ENCODE results near the gene IQCE. TPM values are rescaled to one million over a fixed set of nuclear protein-coding genes. Genes with fewer than 3 reads are reported as not detected.

Gene IQCE
- total RNA-seq, 1 experiment from 2014 or later, result 0.93 TPM

- Histone ChIP-seq H3K4me2 (ENCODE audit: low read depth, low read length, poor library complexity, severe bottlenecking) (no peak overlapping the region), H3K27ac (ENCODE audit: low read length) (no peak overlapping the region), H3K9me2 (replicated peaks; ENCODE audit: insufficient read depth, low read length) (no peaks in the 10 kb centered on the region), H3K36me3 (ENCODE audit: insufficient read depth, low read length) (no peaks in the 10 kb centered on the region), H3K9ac (ENCODE audit: low read length) (no peak overlapping the region), H3K4me3 (ENCODE audit: low read length) (no peak overlapping the region), H3K79me2 (ENCODE audit: low read length) (no peaks in the 10 kb centered on the region), H2AFZ (ENCODE audit: low read length) (no peak overlapping the region), H3K27me3 (ENCODE audit: low read length) (no peaks in the 10 kb centered on the region), H4K20me1 (ENCODE audit: insufficient read depth, low read depth, low read length) (no peaks in the 10 kb centered on the region), H3K4me1 (ENCODE audit: low read length) (no peaks in the 10 kb centered on the region), H3K9me3 (ENCODE audit: low read length) (no peaks in the 10 kb centered on the region)
- no peak for DNase-seq
These were observed 55.3 kb downstream of the IQCE start for GRCh38 chr7:2613931-2614600.

DNA sequence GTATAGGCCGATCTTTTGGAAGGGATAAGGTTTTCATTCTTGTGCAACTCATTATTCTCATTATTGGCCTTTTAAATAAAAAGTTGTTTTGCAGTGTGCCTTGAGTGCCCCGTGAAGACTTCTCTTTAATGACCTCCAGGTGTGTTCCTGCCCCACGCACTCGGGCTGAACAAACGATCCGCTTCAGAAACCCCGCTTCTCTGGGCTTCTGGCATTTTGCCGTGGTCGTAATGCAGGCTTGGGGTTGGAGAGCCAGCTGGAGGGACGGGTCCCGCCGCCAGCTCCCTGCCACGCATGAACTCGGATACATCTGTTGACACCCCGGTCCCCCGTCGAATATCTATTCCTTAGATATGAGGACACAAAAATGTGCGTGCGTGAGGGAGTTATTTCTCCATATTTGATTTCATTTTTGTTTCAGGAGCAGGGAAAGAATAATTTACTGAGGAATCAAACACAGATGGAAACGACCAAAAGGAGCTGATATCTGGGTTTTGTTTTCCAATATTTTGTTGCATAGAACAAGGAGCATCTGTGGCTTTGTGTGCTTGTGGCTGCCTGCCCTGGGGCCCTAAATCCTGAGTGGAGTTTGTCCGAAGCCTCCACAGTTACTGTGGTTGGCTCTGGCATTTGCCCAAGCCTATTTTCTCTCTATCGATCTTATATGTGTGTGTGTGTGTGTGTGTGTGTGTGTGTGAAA is 56.0 kb downstream of the IQCE start:
- Histone ChIP-seq H3K9me2 (replicated peaks; ENCODE audit: insufficient read depth, low read length) (no peaks in the 10 kb centered on the region), H3K4me1 (ENCODE audit: low read length) (no peaks in the 10 kb centered on the region), H3K9ac (ENCODE audit: low read length) (no peak overlapping the region), H3K79me2 (ENCODE audit: low read length) (no peaks in the 10 kb centered on the region), H3K36me3 (ENCODE audit: insufficient read depth, low read length) (no peaks in the 10 kb centered on the region), H3K27me3 (ENCODE audit: low read length) (no peaks in the 10 kb centered on the region), H2AFZ (ENCODE audit: low read length) (no peak overlapping the region), H4K20me1 (ENCODE audit: insufficient read depth, low read depth, low read length) (no peaks in the 10 kb centered on the region), H3K4me3 (ENCODE audit: low read length) (no peak overlapping the region), H3K9me3 (ENCODE audit: low read length) (no peaks in the 10 kb centered on the region), H3K27ac (ENCODE audit: low read length) (no peak overlapping the region), H3K4me2 (ENCODE audit: low read depth, low read length, poor library complexity, severe bottlenecking) (no peak overlapping the region)
- no peak for DNase-seq

DNA sequence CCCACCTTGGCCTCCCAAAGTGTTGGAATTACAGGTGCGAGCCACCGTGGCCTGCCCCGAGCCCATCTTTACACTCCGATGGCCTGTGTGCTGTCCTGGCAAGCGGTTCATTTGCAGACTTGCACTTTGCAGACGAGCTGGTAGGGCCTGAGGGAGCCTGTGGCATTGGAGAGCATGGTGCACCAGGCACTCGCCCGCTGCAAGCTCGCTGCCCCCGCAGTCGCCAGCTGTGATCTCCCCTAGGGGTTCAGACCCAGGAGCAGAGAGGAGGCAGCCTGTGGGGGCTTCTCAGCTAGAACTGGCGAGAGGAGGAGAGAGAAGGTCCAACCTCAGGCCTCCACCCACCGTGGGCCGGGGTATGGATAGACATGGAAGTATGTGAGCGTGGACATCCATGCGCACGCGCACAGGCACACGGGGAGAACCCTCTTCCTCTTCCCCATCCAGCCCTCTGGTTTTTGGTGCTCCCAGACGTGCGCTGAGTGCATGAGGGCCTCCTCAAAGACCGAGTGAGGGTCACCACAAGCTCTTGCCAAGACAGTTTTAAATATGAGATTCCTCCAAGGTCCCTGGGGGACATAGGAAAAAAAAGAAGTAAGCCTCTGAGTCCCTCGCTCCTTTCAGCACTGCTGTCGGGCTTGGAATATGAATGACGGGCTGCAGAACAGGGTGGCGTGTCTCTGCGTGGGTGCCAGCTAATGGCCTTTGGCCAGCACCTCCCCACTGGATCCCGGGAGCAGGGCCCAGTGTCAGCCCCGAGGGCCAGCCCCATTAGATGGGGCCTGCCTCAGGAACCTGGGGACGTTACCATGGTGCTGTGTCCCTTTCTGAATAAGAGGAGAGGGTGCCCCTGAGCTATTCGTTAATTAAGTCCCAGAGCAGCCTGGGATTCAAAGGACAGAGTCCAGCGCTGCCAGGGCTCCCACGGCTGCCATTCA is 57.9 kb downstream of the IQCE start:
- Histone ChIP-seq H3K4me1 (ENCODE audit: low read length) (no peaks in the 10 kb centered on the region), H3K9me3 (ENCODE audit: low read length) (no peaks in the 10 kb centered on the region), H4K20me1 (ENCODE audit: insufficient read depth, low read depth, low read length) (no peaks in the 10 kb centered on the region), H2AFZ (ENCODE audit: low read length) (no peak overlapping the region), H3K9me2 (replicated peaks; ENCODE audit: insufficient read depth, low read length) (no peaks in the 10 kb centered on the region), H3K27me3 (ENCODE audit: low read length) (no peaks in the 10 kb centered on the region), H3K36me3 (ENCODE audit: insufficient read depth, low read length) (no peaks in the 10 kb centered on the region), H3K79me2 (ENCODE audit: low read length) (no peaks in the 10 kb centered on the region), H3K4me3 (ENCODE audit: low read length) (no peak overlapping the region), H3K4me2 (ENCODE audit: low read depth, low read length, poor library complexity, severe bottlenecking) (no peak overlapping the region), H3K9ac (ENCODE audit: low read length) (no peak overlapping the region), H3K27ac (ENCODE audit: low read length) (no peak overlapping the region)
- no peak for DNase-seq

DNA sequence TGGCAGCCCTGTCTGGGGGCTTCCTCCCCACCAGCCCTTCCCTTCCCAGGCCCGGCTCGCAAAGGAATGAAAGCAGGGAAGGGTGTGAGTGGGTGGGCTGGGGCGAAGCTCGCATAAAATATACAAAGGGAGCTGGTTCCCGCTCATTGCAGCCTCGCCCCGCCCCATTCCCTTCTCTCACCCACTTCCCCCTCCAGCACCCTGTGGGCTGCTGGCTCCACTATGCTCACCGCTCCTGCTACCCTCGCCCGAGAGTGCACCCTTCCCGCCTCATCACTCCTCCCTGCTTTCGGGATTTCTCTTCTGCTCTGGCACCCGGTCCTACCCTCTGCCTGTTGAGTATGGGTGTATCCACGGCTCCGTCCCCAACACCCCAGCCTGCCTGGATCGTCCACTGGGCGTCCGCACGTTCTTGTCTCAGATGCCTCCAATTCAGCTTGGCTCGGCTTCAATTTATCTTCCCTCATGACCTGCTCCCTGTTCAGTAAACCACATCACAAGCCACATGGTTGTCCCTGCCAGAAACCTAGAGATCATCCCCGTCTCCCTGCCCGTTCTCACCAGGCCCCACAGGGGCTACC is 58.6 kb downstream of the IQCE start:
- no peaks in the 10 kb centered on the region for H3K4me1 ChIP-seq (ENCODE audit: low read length)
- no peaks in the 10 kb centered on the region for H3K36me3 ChIP-seq (ENCODE audit: insufficient read depth, low read length)
- H2AFZ ChIP-seq (ENCODE audit: low read length), result no peak overlapping the region
- H3K4me3 ChIP-seq (ENCODE audit: low read length), result no peak overlapping the region
- DNase-seq, result no peak
- H3K9me2 ChIP-seq (replicated peaks; ENCODE audit: insufficient read depth, low read length), result no peaks in the 10 kb centered on the region
- H3K27me3 ChIP-seq (ENCODE audit: low read length), result no peaks in the 10 kb centered on the region
- H4K20me1 ChIP-seq (ENCODE audit: insufficient read depth, low read depth, low read length), result no peaks in the 10 kb centered on the region
- H3K27ac ChIP-seq (ENCODE audit: low read length), result no peak overlapping the region
- no peaks in the 10 kb centered on the region for H3K9me3 ChIP-seq (ENCODE audit: low read length)
- H3K79me2 ChIP-seq (ENCODE audit: low read length), result no peaks in the 10 kb centered on the region
- H3K9ac ChIP-seq (ENCODE audit: low read length), result no peak overlapping the region
- no peak overlapping the region for H3K4me2 ChIP-seq (ENCODE audit: low read depth, low read length, poor library complexity, severe bottlenecking)

GRCh38 chr7:2619116-2619515 is 60.3 kb downstream of the IQCE start:
- DNase-seq, result no peak
- H3K4me3 ChIP-seq (ENCODE audit: low read length), result no peak overlapping the region
- H3K27ac ChIP-seq (ENCODE audit: low read length), result no peak overlapping the region
- no peak overlapping the region for H3K4me2 ChIP-seq (ENCODE audit: low read depth, low read length, poor library complexity, severe bottlenecking)
- H3K27me3 ChIP-seq (ENCODE audit: low read length), result no peaks in the 10 kb centered on the region
- H3K9me3 ChIP-seq (ENCODE audit: low read length), result no peaks in the 10 kb centered on the region
- H2AFZ ChIP-seq (ENCODE audit: low read length), result no peak overlapping the region
- H3K36me3 ChIP-seq (ENCODE audit: insufficient read depth, low read length), result no peaks in the 10 kb centered on the region
- no peaks in the 10 kb centered on the region for H4K20me1 ChIP-seq (ENCODE audit: insufficient read depth, low read depth, low read length)
- H3K9me2 ChIP-seq (replicated peaks; ENCODE audit: insufficient read depth, low read length), result no peaks in the 10 kb centered on the region
- H3K79me2 ChIP-seq (ENCODE audit: low read length), result no peaks in the 10 kb centered on the region
- no peak overlapping the region for H3K9ac ChIP-seq (ENCODE audit: low read length)
- H3K4me1 ChIP-seq (ENCODE audit: low read length), result no peaks in the 10 kb centered on the region

- no peaks in the 10 kb centered on the region for H3K79me2 ChIP-seq (ENCODE audit: low read length)
- no peak for DNase-seq
- H3K27ac ChIP-seq (ENCODE audit: low read length), result no peak overlapping the region
- no peaks in the 10 kb centered on the region for H3K36me3 ChIP-seq (ENCODE audit: insufficient read depth, low read length)
- no peaks in the 10 kb centered on the region for H3K27me3 ChIP-seq (ENCODE audit: low read length)
- H3K4me1 ChIP-seq (ENCODE audit: low read length), result no peaks in the 10 kb centered on the region
- H4K20me1 ChIP-seq (ENCODE audit: insufficient read depth, low read depth, low read length), result no peaks in the 10 kb centered on the region
- H2AFZ ChIP-seq (ENCODE audit: low read length), result no peak overlapping the region
- H3K9me2 ChIP-seq (replicated peaks; ENCODE audit: insufficient read depth, low read length), result no peaks in the 10 kb centered on the region
- no peak overlapping the region for H3K4me3 ChIP-seq (ENCODE audit: low read length)
- H3K9me3 ChIP-seq (ENCODE audit: low read length), result no peaks in the 10 kb centered on the region
- H3K9ac ChIP-seq (ENCODE audit: low read length), result no peak overlapping the region
- H3K4me2 ChIP-seq (ENCODE audit: low read depth, low read length, poor library complexity, severe bottlenecking), result no peak overlapping the region
These were observed 62.5 kb downstream of the IQCE start for GRCh38 chr7:2621061-2621828.

DNA sequence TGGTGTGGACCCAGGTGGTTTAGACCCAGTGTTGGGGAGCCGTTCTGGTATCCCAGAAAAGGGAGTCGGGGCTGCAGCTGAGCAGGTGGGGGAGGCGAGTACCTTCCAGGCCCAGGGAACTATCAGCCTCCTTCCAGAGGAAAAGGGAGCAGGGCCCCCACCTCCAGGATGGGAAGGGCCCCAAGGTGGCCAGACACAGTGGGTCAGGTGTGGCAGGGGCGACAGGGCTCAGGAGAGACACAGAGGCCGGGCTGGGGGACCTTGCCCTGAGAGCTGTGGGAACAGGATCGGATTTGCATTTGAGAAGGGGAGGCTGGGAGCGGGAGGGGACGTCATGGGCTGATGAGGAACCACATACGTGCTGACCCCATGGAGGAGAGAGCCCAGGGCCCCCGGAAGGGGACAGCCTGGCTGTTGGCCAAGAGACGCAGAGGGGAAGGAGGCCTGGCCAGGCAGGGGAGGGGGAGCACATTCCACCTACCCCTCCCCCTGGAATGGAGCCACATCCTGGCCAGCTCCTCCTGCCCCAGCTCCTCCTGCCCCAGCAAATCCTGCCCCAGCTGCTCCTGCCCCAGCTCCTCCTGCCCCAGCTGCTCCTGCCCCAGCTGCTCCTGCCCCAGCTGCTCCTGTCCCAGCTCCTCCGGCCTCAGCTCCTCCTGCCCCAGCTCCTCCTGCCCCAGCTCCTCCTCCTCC is 63.3 kb downstream of the IQCE start:
- no peaks in the 10 kb centered on the region for H3K9me2 ChIP-seq (replicated peaks; ENCODE audit: insufficient read depth, low read length)
- no peak overlapping the region for H3K9ac ChIP-seq (ENCODE audit: low read length)
- no peak overlapping the region for H3K4me2 ChIP-seq (ENCODE audit: low read depth, low read length, poor library complexity, severe bottlenecking)

More for the DNA sequence above, 63.3 kb downstream of the IQCE start:
- Histone ChIP-seq H3K36me3 (ENCODE audit: insufficient read depth, low read length) (no peaks in the 10 kb centered on the region), H3K27me3 (ENCODE audit: low read length) (no peaks in the 10 kb centered on the region), H3K4me3 (ENCODE audit: low read length) (no peak overlapping the region), H3K79me2 (ENCODE audit: low read length) (no peaks in the 10 kb centered on the region), H3K27ac (ENCODE audit: low read length) (no peak overlapping the region), H3K4me1 (ENCODE audit: low read length) (no peaks in the 10 kb centered on the region), H2AFZ (ENCODE audit: low read length) (no peak overlapping the region), H3K9me3 (ENCODE audit: low read length) (no peaks in the 10 kb centered on the region), H4K20me1 (ENCODE audit: insufficient read depth, low read depth, low read length) (no peaks in the 10 kb centered on the region)
- no peak for DNase-seq
